Measurements from ENCODE around the gene EMC9. TPM values are rescaled to one million over a fixed set of nuclear protein-coding genes. Genes with fewer than 3 reads are reported as not detected.

Gene EMC9
- total RNA-seq, 1 experiment from 2014 or later = 49.2 TPM

DNA sequence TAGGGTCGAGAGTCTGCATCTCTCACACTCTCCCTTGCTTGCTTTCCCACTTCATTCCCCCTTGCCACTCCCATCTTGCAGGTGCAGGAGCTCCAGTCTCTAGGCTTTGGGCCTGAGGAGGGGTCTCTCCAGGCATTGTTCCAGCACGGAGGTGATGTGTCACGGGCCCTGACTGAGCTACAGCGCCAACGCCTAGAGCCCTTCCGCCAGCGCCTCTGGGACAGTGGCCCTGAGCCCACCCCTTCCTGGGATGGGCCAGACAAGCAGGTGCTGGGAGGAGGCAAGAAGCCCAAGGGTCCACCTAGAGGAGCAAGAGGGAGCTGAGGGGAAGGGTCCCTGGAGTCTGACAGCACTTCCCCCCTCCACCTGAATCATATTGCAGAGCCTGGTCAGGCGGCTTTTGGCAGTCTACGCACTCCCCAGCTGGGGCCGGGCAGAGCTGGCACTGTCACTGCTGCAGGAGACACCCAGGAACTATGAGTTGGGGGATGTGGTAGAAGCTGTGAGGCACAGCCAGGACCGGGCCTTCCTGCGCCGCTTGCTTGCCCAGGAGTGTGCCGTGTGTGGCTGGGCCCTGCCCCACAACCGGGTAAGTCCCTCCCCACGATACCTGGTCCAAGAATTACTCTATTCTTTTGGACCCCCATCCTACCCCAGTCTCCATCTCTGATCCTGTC lies 10.2 kb upstream of the EMC9 start:
- BruUV-seq (replicated peaks) = no TSS peak
- ChIA-PET POLR2A (interaction anchor here (0.9 to 2.6 kb wide), 3 partner anchors 10 to 16 kb away, joined by 3 to 9 read pairs (median 4); partner anchors contain the start of genes EMC9, IRF9 and PSME1), CTCF (interaction anchor here (0.7 to 10.3 kb wide), 5 partner anchors 9 to 592 kb away, joined by 3 to 141 read pairs (median 3); partner anchors contain the start of gene IRF9)
- no peaks in the 10 kb centered on the region for H3K9me3 Mint-ChIP-seq (ENCODE audit: unreplicated experiment)
- H3K36me3 Mint-ChIP-seq (ENCODE audit: insufficient read depth, unreplicated experiment) = peaks cover 66% of the 10 kb centered on the region
- no peaks in the 10 kb centered on the region for H3K4me1 Mint-ChIP-seq (ENCODE audit: insufficient read depth, unreplicated experiment)
- no peaks in the 10 kb centered on the region for H3K27me3 Mint-ChIP-seq (ENCODE audit: insufficient read depth, unreplicated experiment)
- H3K4me3 Mint-ChIP-seq (ENCODE audit: unreplicated experiment) = no peak overlapping the region
- TF ChIP-seq, protein P1, sequence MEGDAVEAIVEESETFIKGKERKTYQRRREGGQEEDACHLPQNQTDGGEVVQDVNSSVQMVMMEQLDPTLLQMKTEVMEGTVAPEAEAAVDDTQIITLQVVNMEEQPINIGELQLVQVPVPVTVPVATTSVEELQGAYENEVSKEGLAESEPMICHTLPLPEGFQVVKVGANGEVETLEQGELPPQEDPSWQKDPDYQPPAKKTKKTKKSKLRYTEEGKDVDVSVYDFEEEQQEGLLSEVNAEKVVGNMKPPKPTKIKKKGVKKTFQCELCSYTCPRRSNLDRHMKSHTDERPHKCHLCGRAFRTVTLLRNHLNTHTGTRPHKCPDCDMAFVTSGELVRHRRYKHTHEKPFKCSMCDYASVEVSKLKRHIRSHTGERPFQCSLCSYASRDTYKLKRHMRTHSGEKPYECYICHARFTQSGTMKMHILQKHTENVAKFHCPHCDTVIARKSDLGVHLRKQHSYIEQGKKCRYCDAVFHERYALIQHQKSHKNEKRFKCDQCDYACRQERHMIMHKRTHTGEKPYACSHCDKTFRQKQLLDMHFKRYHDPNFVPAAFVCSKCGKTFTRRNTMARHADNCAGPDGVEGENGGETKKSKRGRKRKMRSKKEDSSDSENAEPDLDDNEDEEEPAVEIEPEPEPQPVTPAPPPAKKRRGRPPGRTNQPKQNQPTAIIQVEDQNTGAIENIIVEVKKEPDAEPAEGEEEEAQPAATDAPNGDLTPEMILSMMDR (IDR thresholded peaks at IDR 0.05; ENCODE audit: unreplicated experiment) = no peak
- intact Hi-C loops (cut with micrococcal nuclease) = no loop called here
- DNase-seq (ENCODE audit: unreplicated experiment) = no peak
- H3K27ac Mint-ChIP-seq (ENCODE audit: low read depth, unreplicated experiment) = no peak overlapping the region

DNA sequence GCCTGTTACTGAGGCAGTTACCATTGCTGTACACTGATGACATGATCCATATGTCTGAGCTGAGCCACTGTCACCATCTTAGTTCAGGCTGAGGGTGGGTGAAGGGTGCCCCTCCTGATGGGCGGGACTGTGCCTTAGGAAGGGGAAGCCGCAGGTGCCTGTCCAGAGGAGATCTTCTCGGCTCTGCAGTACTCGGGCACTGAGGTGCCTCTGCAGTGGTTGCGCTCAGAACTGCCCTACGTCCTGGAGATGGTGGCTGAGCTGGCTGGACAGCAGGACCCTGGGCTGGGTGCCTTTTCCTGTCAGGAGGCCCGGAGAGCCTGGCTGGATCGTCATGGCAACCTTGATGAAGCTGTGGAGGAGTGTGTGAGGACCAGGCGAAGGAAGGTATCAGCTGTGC lies 9.6 kb upstream of the EMC9 start:
- POLR2A ChIA-PET = interaction anchor here (0.6 to 2.6 kb wide), 4 partner anchors 10 to 65 kb away, joined by 3 to 9 read pairs (median 4); partner anchors contain the start of genes EMC9 and PSME1
- BruUV-seq (replicated peaks) = no TSS peak
- peaks cover 62% of the 10 kb centered on the region for H3K36me3 Mint-ChIP-seq (ENCODE audit: insufficient read depth, unreplicated experiment)
- H3K9me3 Mint-ChIP-seq (ENCODE audit: unreplicated experiment) = no peaks in the 10 kb centered on the region
- intact Hi-C loops (cut with micrococcal nuclease) = no loop called here
- H3K4me3 Mint-ChIP-seq (ENCODE audit: unreplicated experiment) = no peak overlapping the region
- H3K27me3 Mint-ChIP-seq (ENCODE audit: insufficient read depth, unreplicated experiment) = no peaks in the 10 kb centered on the region
- H3K4me1 Mint-ChIP-seq (ENCODE audit: insufficient read depth, unreplicated experiment) = no peaks in the 10 kb centered on the region
- no peak overlapping the region for H3K27ac Mint-ChIP-seq (ENCODE audit: low read depth, unreplicated experiment)
- TF ChIP-seq, protein P1 (IDR thresholded peaks at IDR 0.05; ENCODE audit: unreplicated experiment) = no peak
- DNase-seq (ENCODE audit: unreplicated experiment) = no peak
- CTCF ChIA-PET = interaction anchor here (0.6 to 10.3 kb wide), 7 partner anchors 9 to 591 kb away, joined by 3 to 141 read pairs (median 3); partner anchors contain the start of gene IRF9

DNA sequence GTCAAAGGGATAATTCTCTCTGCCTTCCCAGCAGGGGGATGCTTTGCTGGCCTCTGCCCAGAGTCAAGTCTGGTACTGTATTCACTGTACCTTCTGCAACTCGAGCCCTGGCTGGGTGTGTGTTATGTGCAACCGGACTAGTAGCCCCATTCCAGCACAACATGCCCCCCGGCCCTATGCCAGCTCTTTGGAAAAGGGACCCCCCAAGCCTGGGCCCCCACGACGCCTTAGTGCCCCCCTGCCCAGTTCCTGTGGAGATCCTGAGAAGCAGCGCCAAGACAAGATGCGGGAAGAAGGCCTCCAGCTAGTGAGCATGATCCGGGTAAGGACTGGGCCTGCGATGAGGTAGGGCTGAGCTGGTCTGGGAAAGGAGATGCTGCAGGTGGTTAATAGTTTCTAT lies 9.2 kb upstream of the EMC9 start:
- ChIA-PET CTCF (interaction anchor here (0.6 to 10.3 kb wide), 6 partner anchors 10 to 1815 kb away, joined by 3 to 141 read pairs (median 4); partner anchors contain the start of gene IRF9), POLR2A (interaction anchor here (0.6 to 5.7 kb wide), 5 partner anchors 9 to 65 kb away, joined by 3 to 114 read pairs (median 4); partner anchors contain the start of genes DCAF11, EMC9, NRL and PSME1)
- Mint-ChIP-seq H3K27ac (ENCODE audit: low read depth, unreplicated experiment) (no peak overlapping the region), H3K4me3 (ENCODE audit: unreplicated experiment) (no peak overlapping the region), H3K4me1 (ENCODE audit: insufficient read depth, unreplicated experiment) (no peaks in the 10 kb centered on the region), H3K9me3 (ENCODE audit: unreplicated experiment) (no peaks in the 10 kb centered on the region), H3K27me3 (ENCODE audit: insufficient read depth, unreplicated experiment) (no peaks in the 10 kb centered on the region), H3K36me3 (ENCODE audit: insufficient read depth, unreplicated experiment) (peaks cover 60% of the 10 kb centered on the region)
- TF ChIP-seq, protein P1 (IDR thresholded peaks at IDR 0.05; ENCODE audit: unreplicated experiment) = no peak
- no peak for DNase-seq (ENCODE audit: unreplicated experiment)
- no TSS peak for BruUV-seq (replicated peaks)
- intact Hi-C loops (cut with micrococcal nuclease) = no loop called here

GRCh38 chr14:24150061-24150460 lies 8.7 kb upstream of the EMC9 start:
- intact Hi-C loops (cut with micrococcal nuclease) = no loop called here
- no peak for DNase-seq (ENCODE audit: unreplicated experiment)
- no peaks in the 10 kb centered on the region for H3K9me3 Mint-ChIP-seq (ENCODE audit: unreplicated experiment)
- BruUV-seq (replicated peaks) = no TSS peak
- POLR2A ChIA-PET = interaction anchor here (2.6 to 5.7 kb wide), 3 partner anchors 9 to 35 kb away, joined by 9 to 114 read pairs (median 30); partner anchors contain the start of genes DCAF11, EMC9, IRF9 and NRL
- CTCF ChIA-PET = interaction anchor here (0.7 to 10.3 kb wide), 4 partner anchors 10 to 1815 kb away, joined by 3 to 141 read pairs (median 3); partner anchors contain the start of gene IRF9
- TF ChIP-seq, protein P1 (IDR thresholded peaks at IDR 0.05; ENCODE audit: unreplicated experiment) = no peak
- no peaks in the 10 kb centered on the region for H3K4me1 Mint-ChIP-seq (ENCODE audit: insufficient read depth, unreplicated experiment)
- no peak overlapping the region for H3K4me3 Mint-ChIP-seq (ENCODE audit: unreplicated experiment)
- peaks cover 60% of the 10 kb centered on the region for H3K36me3 Mint-ChIP-seq (ENCODE audit: insufficient read depth, unreplicated experiment)
- no peaks in the 10 kb centered on the region for H3K27me3 Mint-ChIP-seq (ENCODE audit: insufficient read depth, unreplicated experiment)
- H3K27ac Mint-ChIP-seq (ENCODE audit: low read depth, unreplicated experiment) = no peak overlapping the region

Data from MCF 10A (cell line).